NT2/D1 (cell line): ENCODE measurements around the gene SPSB3.

Experiments
- DNase-seq: peaks from one replicate; pipeline ENCODE4 v3.0.0-alpha.2; 2011; ENCODE audit warnings: low read depth, low spot score
- H3K27me3 ChIP-seq: 2 replicates; pipeline ENCODE4 v1.6.0; 2011; ENCODE audit warnings: mild to moderate bottlenecking; ENCODE audit not compliant: insufficient read length, insufficient read depth
- H3K36me3 ChIP-seq: 2 replicates; pipeline ENCODE4 v1.6.1; 2011; ENCODE audit warnings: mild to moderate bottlenecking, low read length, mixed read lengths; ENCODE audit not compliant: insufficient read depth, insufficient read length
- H3K4me1 ChIP-seq: 2 replicates; pipeline ENCODE4 v1.5.1; 2011; ENCODE audit not compliant: insufficient read depth, insufficient read length
- H3K4me3 ChIP-seq: 2 replicates; pipeline ENCODE4 v1.5.1; 2011; ENCODE audit warnings: low read depth; ENCODE audit not compliant: insufficient read length
- H3K9ac ChIP-seq: 2 replicates; pipeline ENCODE4 v1.6.0; 2011; ENCODE audit warnings: low read depth; ENCODE audit not compliant: insufficient read length
- H3K9me3 ChIP-seq: 2 replicates; pipeline ENCODE4 v1.5.1; 2011; ENCODE audit warnings: mild to moderate bottlenecking, low read length; ENCODE audit not compliant: insufficient read depth
- SUZ12 ChIP-seq: IDR thresholded peaks from 2 replicates; pipeline ENCODE4 v1.6.1; 2011; ENCODE audit not compliant: insufficient read length, insufficient read depth; ENCODE audit errors: extremely low read depth
- YY1 ChIP-seq: IDR thresholded peaks from 2 replicates; pipeline ENCODE4 v1.6.1; 2011; ENCODE audit not compliant: insufficient read length, insufficient read depth
- ZNF274 ChIP-seq: IDR thresholded peaks from 2 replicates; pipeline ENCODE4 v1.6.1; 2011; ENCODE audit warnings: mild to moderate bottlenecking, low read depth, low read length

SPSB3 gene

GRCh38 chr16:1825864-1826690 lies 43.7 kb upstream of the SPSB3 start:
- peaks cover 28% of the 10 kb centered on the region for H3K36me3 ChIP-seq
- no peak for TF ChIP-seq YY1
- no peak for TF ChIP-seq SUZ12
- TF ChIP-seq ZNF274, result no peak
- peak overlapping the region; percentile 100 for H3K4me3 ChIP-seq
- H3K9ac ChIP-seq, result peak overlapping the region; percentile 76
- DNase-seq, result no peak
- H3K27me3 ChIP-seq, result peaks cover 12% of the 10 kb centered on the region
- H3K4me1 ChIP-seq, result peaks cover 2% of the 10 kb centered on the region
- H3K9me3 ChIP-seq, result no peaks in the 10 kb centered on the region

- no peak for TF ChIP-seq YY1
- H3K9ac ChIP-seq, result peak overlapping the region; percentile 76
- peak overlapping the region; percentile 100 for H3K4me3 ChIP-seq
- H3K9me3 ChIP-seq, result no peaks in the 10 kb centered on the region
- peaks cover 30% of the 10 kb centered on the region for H3K36me3 ChIP-seq
- DNase-seq, result no peak
- peaks cover 12% of the 10 kb centered on the region for H3K27me3 ChIP-seq
- peaks cover 2% of the 10 kb centered on the region for H3K4me1 ChIP-seq
Observed at GRCh38 chr16:1825381-1825863, 43.1 kb upstream of the SPSB3 start.

- H3K9ac ChIP-seq, result no peak overlapping the region
- no peak for TF ChIP-seq YY1
- TF ChIP-seq ZNF274, result no peak
- no peak for TF ChIP-seq SUZ12
- H3K36me3 ChIP-seq, result peaks cover 22% of the 10 kb centered on the region
- peaks cover 12% of the 10 kb centered on the region for H3K27me3 ChIP-seq
- no peaks in the 10 kb centered on the region for H3K9me3 ChIP-seq
- no peaks in the 10 kb centered on the region for H3K4me1 ChIP-seq
- H3K4me3 ChIP-seq, result no peak overlapping the region
- no peak for DNase-seq
Observed at GRCh38 chr16:1823821-1824220, 41.5 kb upstream of the SPSB3 start.

- H3K4me3 ChIP-seq, result no peak overlapping the region
- DNase-seq, result no peak
- H3K9me3 ChIP-seq, result no peaks in the 10 kb centered on the region
- no peak overlapping the region for H3K9ac ChIP-seq
- H3K36me3 ChIP-seq, result peaks cover 21% of the 10 kb centered on the region
- TF ChIP-seq SUZ12, result no peak
- no peak for TF ChIP-seq ZNF274
- no peak for TF ChIP-seq YY1
- H3K27me3 ChIP-seq, result peaks cover 12% of the 10 kb centered on the region
- H3K4me1 ChIP-seq, result no peaks in the 10 kb centered on the region
Observed at GRCh38 chr16:1822801-1823200, 40.4 kb upstream of the SPSB3 start.

- Histone ChIP-seq H3K27me3 (peaks cover 12% of the 10 kb centered on the region), H3K36me3 (peaks cover 21% of the 10 kb centered on the region), H3K4me1 (no peaks in the 10 kb centered on the region), H3K4me3 (no peak overlapping the region), H3K9ac (no peak overlapping the region), H3K9me3 (no peaks in the 10 kb centered on the region)
- DNase-seq, result no peak
- TF ChIP-seq SUZ12 (no peak), ZNF274 (no peak), YY1 (no peak)
Observed at GRCh38 chr16:1821861-1822611, 39.7 kb upstream of the SPSB3 start.

- no peak overlapping the region for H3K9ac ChIP-seq
Observed at GRCh38 chr16:1820946-1821290, 38.5 kb upstream of the SPSB3 start.

GRCh38 chr16:1820096-1820945 lies 38.0 kb upstream of the SPSB3 start:
- no peak for TF ChIP-seq SUZ12
- TF ChIP-seq ZNF274, result no peak
- TF ChIP-seq YY1, result no peak
- H3K36me3 ChIP-seq, result peaks cover 30% of the 10 kb centered on the region
- H3K4me3 ChIP-seq, result no peak overlapping the region
- peaks cover 7% of the 10 kb centered on the region for H3K27me3 ChIP-seq
- no peak overlapping the region for H3K9ac ChIP-seq
- DNase-seq, result no peak
- no peaks in the 10 kb centered on the region for H3K9me3 ChIP-seq
- H3K4me1 ChIP-seq, result no peaks in the 10 kb centered on the region

More at GRCh38 chr16:1820946-1821290, 38.5 kb upstream of the SPSB3 start:
- peaks cover 28% of the 10 kb centered on the region for H3K36me3 ChIP-seq
- H3K4me3 ChIP-seq, result no peak overlapping the region
- peaks cover 12% of the 10 kb centered on the region for H3K27me3 ChIP-seq
- DNase-seq, result no peak
- no peaks in the 10 kb centered on the region for H3K4me1 ChIP-seq
- no peaks in the 10 kb centered on the region for H3K9me3 ChIP-seq
- TF ChIP-seq ZNF274 (no peak), YY1 (no peak), SUZ12 (no peak)
